A673 (cell line): ENCODE results near the gene POMP.

Experiments used
- CTCF ChIP-seq: fragments of 300-800, 200-600 bp; sonication (generic); conservative IDR thresholded peaks from 2 replicates; pipeline ENCODE4 v1.5.1; 2017; ENCODE audit warnings: low read depth, mild to moderate bottlenecking, antibody characterized with exemption, low read length, moderate library complexity, mixed read lengths
- EZH2 ChIP-seq: fragments of 200-600 bp; sonication (generic); IDR thresholded peaks from 2 replicates; pipeline ENCODE4 v1.6.1; 2017; ENCODE audit warnings: borderline replicate concordance, low read depth, mild to moderate bottlenecking, mixed read lengths, antibody characterized with exemption, low read length; ENCODE audit not compliant: poor library complexity, severe bottlenecking

DNA sequence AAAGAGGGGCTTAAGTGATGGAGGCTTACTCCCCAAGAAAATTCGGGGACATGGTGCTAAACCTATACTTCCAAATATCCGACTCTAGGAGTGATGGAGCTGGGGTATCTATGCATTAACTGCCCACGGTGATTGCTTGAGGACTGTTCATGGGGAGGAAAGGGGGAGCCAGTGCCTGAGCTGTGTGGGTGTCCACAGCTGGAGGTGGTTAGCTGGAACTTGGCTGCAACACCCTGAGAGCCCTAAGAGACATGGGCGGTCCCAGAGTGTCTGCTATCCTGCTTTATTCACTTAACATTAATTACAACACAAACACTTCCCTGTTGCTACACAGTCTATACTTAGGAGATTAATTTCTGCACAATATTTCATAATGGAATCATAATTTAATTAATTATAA, 28.1 kb upstream of the POMP start:
- TF ChIP-seq CTCF (no peak), EZH2 (no peak)
